Cardiac muscle cell (in vitro differentiated cells and primary cell): ENCODE data around the gene PLA2R1. TPM values are rescaled to one million over a fixed set of nuclear protein-coding genes. Genes with fewer than 3 reads are reported as not detected.

Experiments
- DNase-seq, 2 donors: peaks; one replicate each; pipeline versions ENCODE4 v3.0.0 to v3.0.0-alpha.2; 2010 to 2017; ENCODE audit warnings: low read depth in 1 of 2, low spot score in 1 of 2
- H3K27ac ChIP-seq: fragments of 200-600 bp; sonication (generic); 2 replicates; pipeline ENCODE4 v1.5.1; 2016
- H3K27me3 ChIP-seq: fragments of 200-600 bp; sonication (generic); 2 replicates; pipeline ENCODE4 v1.6.0; 2016; ENCODE audit warnings: control low read depth
- H3K36me3 ChIP-seq: fragments of 200-600 bp; sonication (generic); 2 replicates; pipeline ENCODE4 v1.5.1; 2016; ENCODE audit warnings: control low read depth
- H3K4me1 ChIP-seq: fragments of 200-600 bp; sonication (generic); 2 replicates; pipeline ENCODE4 v1.8.1; 2017; ENCODE audit warnings: low read depth, mild to moderate bottlenecking, mixed run types
- H3K4me3 ChIP-seq: fragments of 200-600 bp; sonication (generic); 2 replicates; pipeline ENCODE4 v1.5.1; 2016; ENCODE audit warnings: mild to moderate bottlenecking
- H3K9me3 ChIP-seq: fragments of 200-600 bp; sonication (generic); 2 replicates; pipeline ENCODE4 v1.5.1; 2017; ENCODE audit warnings: low read depth, mild to moderate bottlenecking, control low read depth
- CTCF ChIP-seq: IDR thresholded peaks from 2 replicates; pipeline ENCODE4 v1.5.1; 2012; ENCODE audit warnings: low read depth, mild to moderate bottlenecking, low read length
- polyA plus RNA-seq: library from polyadenylated mRNA; unstranded; fragments of >200 nt; fragmentation: Nextera tagmentation; extraction: Ambion mirVana; gene quantifications from 2 replicates; pipeline ENCODE4 v1.2.1, GENCODE V29; 2016
- total RNA-seq: library from RNA; depleted of rRNA; stranded (reverse); fragments of >200 nt; gene quantifications from 2 replicates; pipeline ENCODE4 v1.2.3, GENCODE V29; 2016

Gene PLA2R1
- total and polyA plus RNA-seq, 2 experiments from 2014 or later, result 0.09 TPM; not detected in 1

GRCh38 chr2:159916511-159916910 lies 145.9 kb downstream of the PLA2R1 start:
- no peak overlapping the region for H3K4me3 ChIP-seq
- DNase-seq, result no peak
- no peaks in the 10 kb centered on the region for H3K9me3 ChIP-seq
- no peak overlapping the region for H3K27ac ChIP-seq
- H3K27me3 ChIP-seq, result no peaks in the 10 kb centered on the region
- no peaks in the 10 kb centered on the region for H3K36me3 ChIP-seq
- TF ChIP-seq CTCF, result no peak
- H3K4me1 ChIP-seq, result no peaks in the 10 kb centered on the region

- Histone ChIP-seq H3K4me3 (no peak overlapping the region), H3K9me3 (no peaks in the 10 kb centered on the region), H3K27ac (no peak overlapping the region), H3K36me3 (no peaks in the 10 kb centered on the region), H3K4me1 (no peaks in the 10 kb centered on the region), H3K27me3 (no peaks in the 10 kb centered on the region)
- DNase-seq, result no peak
- TF ChIP-seq CTCF, result no peak
These were observed 148.5 kb downstream of the PLA2R1 start for GRCh38 chr2:159913900-159914299.

GRCh38 chr2:159912580-159912979 lies 149.8 kb downstream of the PLA2R1 start:
- DNase-seq, result no peak
- Histone ChIP-seq H3K36me3 (no peaks in the 10 kb centered on the region), H3K4me3 (no peak overlapping the region), H3K9me3 (no peaks in the 10 kb centered on the region), H3K27ac (no peak overlapping the region), H3K27me3 (peaks cover 9% of the 10 kb centered on the region), H3K4me1 (no peaks in the 10 kb centered on the region)
- TF ChIP-seq CTCF, result no peak

GRCh38 chr2:159910951-159911350 lies 151.5 kb downstream of the PLA2R1 start:
- Histone ChIP-seq H3K27ac (no peak overlapping the region), H3K27me3 (peaks cover 19% of the 10 kb centered on the region), H3K4me1 (no peaks in the 10 kb centered on the region), H3K36me3 (no peaks in the 10 kb centered on the region), H3K9me3 (no peaks in the 10 kb centered on the region), H3K4me3 (no peak overlapping the region)
- no peak for TF ChIP-seq CTCF
- no peak for DNase-seq

- DNase-seq, result no peak
- Histone ChIP-seq H3K27ac (no peak overlapping the region), H3K27me3 (peaks cover 43% of the 10 kb centered on the region), H3K36me3 (no peaks in the 10 kb centered on the region), H3K4me1 (no peaks in the 10 kb centered on the region), H3K9me3 (no peaks in the 10 kb centered on the region), H3K4me3 (no peak overlapping the region)
- no peak for TF ChIP-seq CTCF
These were observed 153.8 kb downstream of the PLA2R1 start for GRCh38 chr2:159908623-159909022.

- DNase-seq, result no peak
- Histone ChIP-seq H3K9me3 (no peaks in the 10 kb centered on the region), H3K27ac (no peak overlapping the region), H3K4me3 (no peak overlapping the region), H3K4me1 (no peaks in the 10 kb centered on the region), H3K27me3 (peaks cover 50% of the 10 kb centered on the region), H3K36me3 (no peaks in the 10 kb centered on the region)
- no peak for TF ChIP-seq CTCF
These were observed 154.5 kb downstream of the PLA2R1 start for GRCh38 chr2:159907909-159908308.
